K562 (cell line): ENCODE results near the gene HNRNPLL. TPM values are rescaled to one million over a fixed set of nuclear protein-coding genes. Genes with fewer than 3 reads are reported as not detected.

Experiments used
- E2F8 ChIP-seq: fragments of 450-650 bp; IDR thresholded peaks from 2 replicates; pipeline ENCODE4 v1.7.1; 2018; ENCODE audit warnings: mild to moderate bottlenecking, low read depth; ENCODE audit not compliant: partially characterized antibody
- FOXA3 ChIP-seq, 2 experiments: fragments of 450-650 bp in 1 of 2; sonication (generic) in 1 of 2; formaldehyde crosslinking; IDR thresholded peaks in 1 of 2; conservative IDR thresholded peaks in 1 of 2; 2 replicates each; pipeline versions ENCODE4 v1.4.0 to v1.8.0; 2020 to 2022; ENCODE audit warnings: mild to moderate bottlenecking in 2 of 2, missing genetic modification reagents in 1 of 2
- MTA2 ChIP-seq: fragments of 450-650 bp; IDR thresholded peaks from 2 replicates; pipeline ENCODE4 v1.6.1; 2016; ENCODE audit warnings: low read depth
- NCOA4 ChIP-seq: fragments of 450-650 bp; IDR thresholded peaks from 2 replicates; pipeline ENCODE4 v1.6.1; 2018; ENCODE audit warnings: mild to moderate bottlenecking; ENCODE audit not compliant: partially characterized antibody
- SIRT6 ChIP-seq: IDR thresholded peaks from one replicate; pipeline ENCODE4 v1.6.1; 2012; ENCODE audit warnings: low read depth, mild to moderate bottlenecking, control low read depth, inconsistent platforms, low read length, moderate library complexity
- SP1 ChIP-seq: sonication (generic); formaldehyde crosslinking; IDR thresholded peaks from 2 replicates; pipeline ENCODE4 v1.8.1; 2022; ENCODE audit warnings: mild to moderate bottlenecking, missing genetic modification reagents
- TCFL5 ChIP-seq: fragments of 250-450 bp; sonication (Bioruptor Pico); conservative IDR thresholded peaks from 2 replicates; pipeline ENCODE4 v1.6.1; 2021; ENCODE audit warnings: mild to moderate bottlenecking, moderate library complexity, matching md5 sums
- ZBTB9 ChIP-seq: fragments of 450-650 bp; formaldehyde crosslinking; IDR thresholded peaks from 2 replicates; pipeline ENCODE4 v1.4.0; 2020; ENCODE audit warnings: mild to moderate bottlenecking, moderate library complexity
- ZC3H4 ChIP-seq: sonication (generic); formaldehyde crosslinking; IDR thresholded peaks from 2 replicates; pipeline ENCODE4 v1.9.0; 2021; ENCODE audit warnings: missing genetic modification reagents, borderline replicate concordance
- polyA plus RNA-seq, 8 experiments: library from polyadenylated mRNA; depleted of rRNA in 4 of 8; stranded (reverse) in 5 of 8; unstranded in 3 of 8; fragments of >200 nt; fragmentation: Nextera tagmentation in 2 of 8; fragmentation: Illumina TruSeq in 1 of 8; extraction: Ambion mirVana in 2 of 8; extraction: Trizol in 1 of 8; gene quantifications; 2 replicates each; pipeline versions ENCODE4 v1.2.1 to v1.2.3, GENCODE V29; 2011 to 2014; ENCODE audit warnings: inconsistent platforms in 1 of 8, missing spikeins in 1 of 8
- total RNA-seq, 7 experiments: library from RNA; depleted of rRNA in 6 of 7; stranded (reverse); fragments of >200 nt in 6 of 7; fragmentation: Illumina TruSeq in 2 of 7; extraction: Trizol in 2 of 7; gene quantifications; 2 replicates each; pipeline versions ENCODE4 v1.2.1 to v1.2.3, GENCODE V29; 2011 to 2021; ENCODE audit warnings: low replicate concordance in 1 of 7
- TF ChIP-seq, protein P1 (sequence below): fragments of 450-650 bp; conservative IDR thresholded peaks from 2 replicates; pipeline ENCODE4 v1.6.1; 2016; ENCODE audit warnings: missing genetic modification characterization, low read depth, mild to moderate bottlenecking, control low read depth, missing compliant biosample characterization
- TF ChIP-seq, protein P2 (sequence below): fragments of 250-450 bp; sonication (Bioruptor Pico); IDR thresholded peaks from 2 replicates; pipeline ENCODE4 v1.8.0; 2022; ENCODE audit warnings: moderate library complexity, mild to moderate bottlenecking, inconsistent platforms

The HNRNPLL gene
- total and polyA plus RNA-seq, 9 of the 15 experiments (the other 6 are each of a cell fraction or from before 2014, with no cell fraction given) = 19.8 to 135 (median 57.8) TPM

GRCh38 chr2:38603402-38604290, 918 bp upstream of the HNRNPLL start (continued):
- TF ChIP-seq TCFL5 (CRISPR knock-in tag) = no peak
- no peak for TF ChIP-seq ZC3H4 (CRISPR knock-in tag)
- TF ChIP-seq SIRT6 = no peak
- TF ChIP-seq FOXA3 (CRISPR knock-in tag; conservative IDR thresholded peaks at IDR 0.05 in 1 of 2, IDR thresholded peaks at IDR 0.05 in 1 of 2) = peak in 1 of 2 experiments; percentile 79; a peak in 1 of 4 replicates
- TF ChIP-seq ZBTB9 (CRISPR knock-in tag) = no peak
- TF ChIP-seq, protein P1, sequence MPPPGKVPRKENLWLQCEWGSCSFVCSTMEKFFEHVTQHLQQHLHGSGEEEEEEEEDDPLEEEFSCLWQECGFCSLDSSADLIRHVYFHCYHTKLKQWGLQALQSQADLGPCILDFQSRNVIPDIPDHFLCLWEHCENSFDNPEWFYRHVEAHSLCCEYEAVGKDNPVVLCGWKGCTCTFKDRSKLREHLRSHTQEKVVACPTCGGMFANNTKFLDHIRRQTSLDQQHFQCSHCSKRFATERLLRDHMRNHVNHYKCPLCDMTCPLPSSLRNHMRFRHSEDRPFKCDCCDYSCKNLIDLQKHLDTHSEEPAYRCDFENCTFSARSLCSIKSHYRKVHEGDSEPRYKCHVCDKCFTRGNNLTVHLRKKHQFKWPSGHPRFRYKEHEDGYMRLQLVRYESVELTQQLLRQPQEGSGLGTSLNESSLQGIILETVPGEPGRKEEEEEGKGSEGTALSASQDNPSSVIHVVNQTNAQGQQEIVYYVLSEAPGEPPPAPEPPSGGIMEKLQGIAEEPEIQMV (tag) = no peak
- TF ChIP-seq NCOA4 = no peak
- no peak for TF ChIP-seq MTA2
- no peak for TF ChIP-seq SP1 (CRISPR knock-in tag)
- no peak for TF ChIP-seq E2F8
- TF ChIP-seq, protein P2, sequence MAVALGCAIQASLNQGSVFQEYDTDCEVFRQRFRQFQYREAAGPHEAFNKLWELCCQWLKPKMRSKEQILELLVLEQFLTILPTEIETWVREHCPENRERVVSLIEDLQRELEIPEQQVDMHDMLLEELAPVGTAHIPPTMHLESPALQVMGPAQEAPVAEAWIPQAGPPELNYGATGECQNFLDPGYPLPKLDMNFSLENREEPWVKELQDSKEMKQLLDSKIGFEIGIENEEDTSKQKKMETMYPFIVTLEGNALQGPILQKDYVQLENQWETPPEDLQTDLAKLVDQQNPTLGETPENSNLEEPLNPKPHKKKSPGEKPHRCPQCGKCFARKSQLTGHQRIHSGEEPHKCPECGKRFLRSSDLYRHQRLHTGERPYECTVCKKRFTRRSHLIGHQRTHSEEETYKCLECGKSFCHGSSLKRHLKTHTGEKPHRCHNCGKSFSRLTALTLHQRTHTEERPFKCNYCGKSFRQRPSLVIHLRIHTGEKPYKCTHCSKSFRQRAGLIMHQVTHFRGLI (CRISPR knock-in tag) = no peak
